HG03139 (cell line): Measurements from ENCODE around the gene VPS13C.
"Not testable (repeated sequence)": the region's sequence is repeated elsewhere in the genome, so short reads cannot be mapped to it uniquely, and the experiment has no call there.

Experiments
- ATAC-seq: cut with Tn5 transposase; IDR thresholded peaks from one replicate; pipeline ENCODE4 v1.9.1; 2021; ENCODE audit not compliant: unreplicated experiment

The VPS13C gene

GRCh38 chr15:62050115-62050514, 10.1 kb downstream of the VPS13C start:
- no peak for ATAC-seq

GRCh38 chr15:62048254-62048653, 12.0 kb downstream of the VPS13C start:
- not testable (repeated sequence) for ATAC-seq

GRCh38 chr15:62047282-62047827, 12.9 kb downstream of the VPS13C start:
- no peak for ATAC-seq

- no peak for ATAC-seq
Measured at GRCh38 chr15:62046078-62046743, 14.0 kb downstream of the VPS13C start.

GRCh38 chr15:62035256-62035924, 24.9 kb downstream of the VPS13C start:
- no peak for ATAC-seq

- no peak for ATAC-seq
Measured at GRCh38 chr15:62027916-62028315, 32.3 kb downstream of the VPS13C start.

- ATAC-seq: no peak
Measured at GRCh38 chr15:62027263-62027565, 33.0 kb downstream of the VPS13C start.

- ATAC-seq: no peak
Measured at GRCh38 chr15:62026487-62027262, 33.6 kb downstream of the VPS13C start.

- no peak for ATAC-seq
Measured at GRCh38 chr15:62021991-62022600, 38.2 kb downstream of the VPS13C start.

- ATAC-seq: no peak
Measured at GRCh38 chr15:62020576-62021160, 39.6 kb downstream of the VPS13C start.

GRCh38 chr15:62005354-62005753, 54.9 kb downstream of the VPS13C start:
- ATAC-seq: not testable (repeated sequence)

GRCh38 chr15:61997786-61998185, 62.5 kb downstream of the VPS13C start:
- no peak for ATAC-seq

- no peak for ATAC-seq
Measured at GRCh38 chr15:61996056-61996635, 64.1 kb downstream of the VPS13C start.

- ATAC-seq: no peak
Measured at GRCh38 chr15:61994216-61994615, 66.0 kb downstream of the VPS13C start.

- ATAC-seq: no peak
Measured at GRCh38 chr15:61992518-61992917, 67.7 kb downstream of the VPS13C start.

- no peak for ATAC-seq
Measured at GRCh38 chr15:61989667-61990066, 70.6 kb downstream of the VPS13C start.

GRCh38 chr15:61987824-61988223, 72.4 kb downstream of the VPS13C start:
- ATAC-seq: no peak

GRCh38 chr15:61983081-61983480, 77.2 kb downstream of the VPS13C start:
- ATAC-seq: no peak

- no peak for ATAC-seq
Measured at GRCh38 chr15:61978225-61978624, 82.0 kb downstream of the VPS13C start.

- no peak for ATAC-seq
Measured at GRCh38 chr15:61974759-61975158, 85.5 kb downstream of the VPS13C start.

GRCh38 chr15:61974118-61974517, 86.1 kb downstream of the VPS13C start:
- ATAC-seq: no peak
